Chondrocyte (in vitro differentiated cells): ENCODE data around the gene FOSL1. TPM values are rescaled to one million over a fixed set of nuclear protein-coding genes. Genes with fewer than 3 reads are reported as not detected.
A peak's percentile ranks its signal among the peaks of the same experiment; 100 is the strongest.

ENCODE experiments used
- DNase-seq: peaks from one replicate; pipeline ENCODE4 v3.0.0; 2021; ENCODE audit warnings: mixed read lengths, low spot score
- H3K27ac Mint-ChIP-seq: one replicate; pipeline ENCODE4 v1.8.0; 2021; ENCODE audit warnings: mild to moderate bottlenecking, moderate library complexity, mixed read lengths; ENCODE audit not compliant: unreplicated experiment
- H3K27me3 Mint-ChIP-seq: 2 replicates; pipeline ENCODE4 v1.8.0; 2021; ENCODE audit warnings: low read depth, mixed read lengths
- H3K36me3 Mint-ChIP-seq: 2 replicates; pipeline ENCODE4 v1.8.0; 2021; ENCODE audit warnings: low read depth, mixed read lengths
- H3K4me1 Mint-ChIP-seq: 2 replicates; pipeline ENCODE4 v1.8.0; 2021; ENCODE audit warnings: low read depth, mild to moderate bottlenecking, mixed read lengths
- H3K4me3 Mint-ChIP-seq: one replicate; pipeline ENCODE4 v1.8.0; 2021; ENCODE audit warnings: mild to moderate bottlenecking, moderate library complexity, mixed read lengths; ENCODE audit not compliant: unreplicated experiment
- H3K9me3 Mint-ChIP-seq: 2 replicates; pipeline ENCODE4 v1.8.0; 2021; ENCODE audit warnings: low read depth, mixed read lengths
- CTCF ChIP-seq: fragments of 200-600 bp; sonication (generic); IDR thresholded peaks from 2 replicates; pipeline ENCODE4 v1.5.0; 2021; ENCODE audit warnings: antibody characterized with exemption, mild to moderate bottlenecking, moderate library complexity
- total RNA-seq: library from RNA; stranded (reverse); gene quantifications from 3 replicates; pipeline ENCODE4 v1.2.1, GENCODE V29; 2021

Gene FOSL1
- total RNA-seq, 1 donor from 2014 or later: 7.5 TPM

GRCh38 chr11:65891219-65892136 lies 8.7 kb downstream of the FOSL1 start:
- peaks cover 50% of the 10 kb centered on the region for H3K4me1 Mint-ChIP-seq
- peaks cover 9% of the 10 kb centered on the region for H3K36me3 Mint-ChIP-seq
- H3K4me3 Mint-ChIP-seq: peak overlapping the region; percentile 71
- peak; percentile 54 for TF ChIP-seq CTCF
- H3K9me3 Mint-ChIP-seq: no peaks in the 10 kb centered on the region
- H3K27ac Mint-ChIP-seq: peak overlapping the region; percentile 45
- no peaks in the 10 kb centered on the region for H3K27me3 Mint-ChIP-seq
- no peak for DNase-seq

GRCh38 chr11:65890324-65891218 lies 9.6 kb downstream of the FOSL1 start, which contains the start of gene CCDC85B:
Gene CCDC85B (plus strand): TSS chr11:65890673. CDS start chr11:65890784, 111 bp downstream.
- TF ChIP-seq CTCF: peak; percentile 63
- DNase-seq: peak; percentile 98
- peaks cover 52% of the 10 kb centered on the region for H3K4me1 Mint-ChIP-seq
- no peaks in the 10 kb centered on the region for H3K9me3 Mint-ChIP-seq
- H3K27me3 Mint-ChIP-seq: no peaks in the 10 kb centered on the region
- H3K27ac Mint-ChIP-seq: peak within 1 kb of the TSS; percentile 99
- peak within 1 kb of the TSS; percentile 99 for H3K4me3 Mint-ChIP-seq
- H3K36me3 Mint-ChIP-seq: peaks cover 9% of the 10 kb centered on the region

GRCh38 chr11:65888163-65888814 lies 11.9 kb downstream of the FOSL1 start, which contains the start of gene FIBP:
Gene FIBP (minus strand): TSS chr11:65888471. CDS start chr11:65888418, 53 bp downstream.
- H3K27me3 Mint-ChIP-seq: no peaks in the 10 kb centered on the region
- DNase-seq: peak; percentile 97
- H3K36me3 Mint-ChIP-seq: peaks cover 19% of the 10 kb centered on the region
- TF ChIP-seq CTCF: peak; percentile 84
- peak within 1 kb of the TSS; percentile 99 for H3K4me3 Mint-ChIP-seq
- H3K4me1 Mint-ChIP-seq: peaks cover 61% of the 10 kb centered on the region
- H3K27ac Mint-ChIP-seq: peak within 1 kb of the TSS; percentile 99
- no peaks in the 10 kb centered on the region for H3K9me3 Mint-ChIP-seq

GRCh38 chr11:65887723-65888162 lies 12.4 kb downstream of the FOSL1 start:
- Mint-ChIP-seq H3K36me3 (peaks cover 19% of the 10 kb centered on the region), H3K27ac (peak overlapping the region; percentile 99), H3K4me1 (peaks cover 57% of the 10 kb centered on the region), H3K27me3 (no peaks in the 10 kb centered on the region), H3K4me3 (peak overlapping the region; percentile 99), H3K9me3 (no peaks in the 10 kb centered on the region)
- DNase-seq: no peak
- TF ChIP-seq CTCF: no peak
